ENCODE results near the gene TRIM66. TPM values are rescaled to one million over a fixed set of nuclear protein-coding genes. Genes with fewer than 3 reads are reported as not detected.
A peak's percentile ranks its signal among the peaks of the same experiment; 100 is the strongest.

The TRIM66 gene
- total and polyA plus RNA-seq, 2 of the 8 experiments (the other 6 are each of a cell fraction or from before 2014, with no cell fraction given), result 3.1 to 3.5 TPM

DNA sequence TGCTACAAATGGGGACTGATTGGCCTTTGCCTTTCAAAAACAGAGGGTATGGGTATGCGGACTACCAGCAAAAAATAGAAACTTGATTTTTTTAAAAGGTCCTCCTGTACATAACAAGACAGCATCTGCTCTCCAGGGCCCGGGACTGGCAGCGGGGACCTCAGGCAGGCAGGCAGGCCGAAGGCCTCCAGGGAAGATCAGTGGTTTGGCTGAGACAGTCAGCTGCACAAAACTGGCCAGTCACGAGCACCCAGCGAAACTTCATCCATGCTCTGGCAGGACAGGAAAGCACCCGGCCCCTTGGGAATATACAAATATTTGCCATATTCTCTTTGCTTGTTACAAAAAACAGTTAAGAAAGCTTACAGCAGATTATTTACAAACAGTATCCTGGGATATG, 11.1 kb upstream of the TRIM66 start:
- no peak overlapping the region for H3K4me2 ChIP-seq (ENCODE audit: insufficient read depth in 1 of 2, low read depth in 2 of 2, low read length in 2 of 2)
- FAIRE-seq (no peak), DNase-seq (ENCODE audit: low read depth in 1 of 2, low spot score in 2 of 2) (no peak)
- no peak overlapping the region for H3K4ac ChIP-seq (replicated peaks; ENCODE audit: insufficient read length, low read depth, low read length)
- ChIA-PET CTCF (ENCODE audit: partially characterized antibody) (interaction anchor here (0.5 to 1.4 kb wide), 3 partner anchors 39 to 266 kb away, joined by 3 read pairs; no protein-coding TSS in a partner anchor), POLR2A (ENCODE audit: partially characterized antibody) (interaction anchor here (0.6 to 10.7 kb wide), 11 partner anchors 7 to 169 kb away, joined by 3 to 248 read pairs (median 4); partner anchors contain the start of genes RPL27A and TRIM66)
- H3K14ac ChIP-seq (ENCODE audit: insufficient read length), result no peak overlapping the region
- H3K9me3 ChIP-seq (ENCODE audit: insufficient read depth in 2 of 2, low read depth in 1 of 2, low read length in 1 of 2), result no peaks in the 10 kb centered on the region
- H2AFZ ChIP-seq (ENCODE audit: low read length), result no peak overlapping the region
- no peak overlapping the region for H3K4me3 ChIP-seq (ENCODE audit: extremely low read depth in 1 of 4, insufficient read depth in 2 of 4, low read depth in 3 of 4, low read length in 4 of 4)
- no peaks in the 10 kb centered on the region; the same call in 1 of the 2 replicates for H3K79me1 ChIP-seq (ENCODE audit: low read depth, low read length)
- H3K79me2 ChIP-seq (ENCODE audit: control insufficient read depth in 1 of 2, insufficient read depth in 2 of 2, low read length in 2 of 2), result peaks cover 0 to 10% of the 10 kb centered on the region in 2 experiments; a peak in 2 of 4 replicates
- H2BK15ac ChIP-seq (ENCODE audit: low read length), result no peak overlapping the region
- H4K20me1 ChIP-seq (replicated peaks in 1 of 2; ENCODE audit: control insufficient read depth in 1 of 2, insufficient read depth in 2 of 2, low read length in 2 of 2), result no peaks in the 10 kb centered on the region
- H3K4me1 ChIP-seq (replicated peaks in 1 of 4; ENCODE audit: control insufficient read depth in 3 of 4, insufficient read depth in 4 of 4, low read length in 3 of 4), result peaks cover 3 to 8% (median 5%) of the 10 kb centered on the region in 4 experiments; a peak in 5 of 7 replicates
- no peak overlapping the region for H3K23ac ChIP-seq (ENCODE audit: insufficient read length)
- H3K36me3 ChIP-seq (ENCODE audit: control insufficient read depth in 2 of 4, insufficient read depth in 4 of 4, low read length in 3 of 4), result peaks cover 9 to 35% (median 18%) of the 10 kb centered on the region in 4 experiments
- no peaks in the 10 kb centered on the region for H3K27me3 ChIP-seq (replicated peaks in 1 of 4; ENCODE audit: control insufficient read depth in 3 of 4, extremely low read depth in 1 of 4, insufficient read depth in 3 of 4, low read length in 3 of 4)
- no peak overlapping the region for H4K5ac ChIP-seq (ENCODE audit: insufficient read length, low read depth, low read length)
- no peak overlapping the region for H3K56ac ChIP-seq (replicated peaks; ENCODE audit: insufficient read length, low read depth, low read length)
- H3K9ac ChIP-seq (replicated peaks in 1 of 4; ENCODE audit: extremely low read depth in 1 of 4, low read depth in 3 of 4, low read length in 3 of 4), result no peak overlapping the region
- TF ChIP-seq KDM1A (IDR thresholded peaks at IDR 0.05; ENCODE audit: borderline replicate concordance, low read length) (no peak), CEBPB (IDR thresholded peaks at IDR 0.05; ENCODE audit: low read depth, low read length) (no peak), ATF3 (IDR thresholded peaks at IDR 0.05; ENCODE audit: insufficient read depth, low read depth, low read length) (no peak), RBBP5 (IDR thresholded peaks at IDR 0.05; ENCODE audit: borderline replicate concordance, low read depth, low read length) (no peak), POLR2A (IDR thresholded peaks at IDR 0.05; ENCODE audit: control extremely low read depth in 1 of 2, low read depth in 2 of 2, low read length in 2 of 2) (peak in 1 of 2 experiments; percentile 59; a peak in 1 of 3 replicates), HDAC6 (IDR thresholded peaks at IDR 0.05; ENCODE audit: low read depth, low read length) (no peak)
- no peak overlapping the region for H2BK120ac ChIP-seq (replicated peaks; ENCODE audit: low read depth, low read length)
- peak overlapping the region; percentile 38; the same call in 1 of the 2 replicates for H2BK5ac ChIP-seq (ENCODE audit: low read depth, low read length)
- H2BK12ac ChIP-seq (ENCODE audit: low read depth, low read length), result no peak overlapping the region
- H2BK20ac ChIP-seq (ENCODE audit: low read length), result no peak overlapping the region
- 90% methylated on average over 7 of the region's 7 CpGs; no CpG with 5 or more reads in 1 of the 2 experiments for WGBS, 2 experiments (ENCODE audit: extremely low coverage in 1 of 2, insufficient coverage in 1 of 2, insufficient read length in 1 of 2, insufficient replicate concordance in 2 of 2, low coverage in 1 of 2, low lambda C conversion rate in 2 of 2, missing lambda C conversion rate in 1 of 2)
- H4K91ac ChIP-seq (replicated peaks; ENCODE audit: insufficient read length, low read length), result no peak overlapping the region
- no peak overlapping the region for H4K8ac ChIP-seq (ENCODE audit: extremely low read depth, insufficient read depth, low read length)
- no peaks in the 10 kb centered on the region for H3K23me2 ChIP-seq (ENCODE audit: low read depth, low read length)
- H2AK5ac ChIP-seq (ENCODE audit: low read depth, low read length), result no peak overlapping the region
- H3K27ac ChIP-seq (ENCODE audit: low read depth, low read length), result no peak overlapping the region
- no peak overlapping the region for H3K18ac ChIP-seq (ENCODE audit: extremely low read depth, low read length)
